Astrocyte (in vitro differentiated cells and primary cell): ENCODE measurements around the gene SRP72. TPM values are rescaled to one million over a fixed set of nuclear protein-coding genes. Genes with fewer than 3 reads are reported as not detected.

Experiments
- DNase-seq: peaks from one replicate; pipeline ENCODE4 v3.0.0-alpha.2; 2010; ENCODE audit warnings: low read depth
- FAIRE-seq: peaks from 2 replicates; lab custom pipeline; 2011; peaks lifted over from hg19 to GRCh38; lab: Jason Lieb, UNC
- H2AFZ ChIP-seq: 2 replicates; pipeline ENCODE4 v1.6.0; 2012; ENCODE audit warnings: low read depth, low read length, inconsistent platforms
- H3K27ac ChIP-seq: 2 replicates; pipeline ENCODE4 v1.5.1; 2011; ENCODE audit warnings: low read depth, low read length, inconsistent platforms
- H3K27me3 ChIP-seq: 2 replicates; pipeline ENCODE4 v1.6.0; 2011; ENCODE audit warnings: low read length, inconsistent platforms; ENCODE audit not compliant: insufficient read depth
- H3K36me3 ChIP-seq: 2 replicates; pipeline ENCODE4 v1.5.1; 2011; ENCODE audit warnings: low read length, inconsistent platforms; ENCODE audit not compliant: insufficient read depth
- H3K4me1 ChIP-seq: 2 replicates; pipeline ENCODE4 v1.5.1; 2011; ENCODE audit warnings: low read length, inconsistent platforms; ENCODE audit not compliant: insufficient read depth
- H3K4me2 ChIP-seq: 2 replicates; pipeline ENCODE4 v1.6.0; 2012; ENCODE audit warnings: low read length, inconsistent platforms
- H3K4me3 ChIP-seq: 2 replicates; pipeline ENCODE4 v1.5.1; 2011; ENCODE audit warnings: low read depth, mild to moderate bottlenecking, low read length, inconsistent platforms; ENCODE audit not compliant: insufficient read depth
- H3K79me2 ChIP-seq: 2 replicates; pipeline ENCODE4 v1.6.0; 2012; ENCODE audit warnings: mild to moderate bottlenecking, low read length, inconsistent platforms; ENCODE audit not compliant: insufficient read depth
- H3K9ac ChIP-seq: 2 replicates; pipeline ENCODE4 v1.6.0; 2012; ENCODE audit warnings: mild to moderate bottlenecking, low read length, inconsistent platforms
- H3K9me3 ChIP-seq: 2 replicates; pipeline ENCODE4 v1.5.1; 2012; ENCODE audit warnings: low read depth, mild to moderate bottlenecking, low read length, inconsistent platforms; ENCODE audit not compliant: insufficient read depth
- H4K20me1 ChIP-seq: 2 replicates; pipeline ENCODE4 v1.6.0; 2012; ENCODE audit warnings: low read length, inconsistent platforms; ENCODE audit not compliant: insufficient read depth
- H3K27ac Mint-ChIP-seq: one replicate; pipeline ENCODE4 v1.8.0; 2021; ENCODE audit warnings: mild to moderate bottlenecking, mixed read lengths; ENCODE audit not compliant: unreplicated experiment
- H3K27me3 Mint-ChIP-seq: one replicate; pipeline ENCODE4 v1.8.0; 2021; ENCODE audit warnings: low read depth, mixed read lengths; ENCODE audit not compliant: unreplicated experiment
- H3K36me3 Mint-ChIP-seq: one replicate; pipeline ENCODE4 v1.8.0; 2021; ENCODE audit warnings: low read depth, mixed read lengths; ENCODE audit not compliant: unreplicated experiment
- H3K4me1 Mint-ChIP-seq: one replicate; pipeline ENCODE4 v1.8.0; 2021; ENCODE audit warnings: low read depth, mixed read lengths; ENCODE audit not compliant: unreplicated experiment
- H3K4me3 Mint-ChIP-seq: one replicate; pipeline ENCODE4 v1.8.0; 2021; ENCODE audit warnings: mild to moderate bottlenecking, moderate library complexity, mixed read lengths; ENCODE audit not compliant: unreplicated experiment
- H3K9me3 Mint-ChIP-seq: one replicate; pipeline ENCODE4 v1.8.0; 2021; ENCODE audit warnings: mild to moderate bottlenecking, mixed read lengths; ENCODE audit not compliant: unreplicated experiment
- EZH2 ChIP-seq: IDR thresholded peaks from 2 replicates; pipeline ENCODE4 v1.6.1; 2012; ENCODE audit warnings: mild to moderate bottlenecking, low read length, inconsistent platforms; ENCODE audit not compliant: insufficient read depth
- total RNA-seq: library from RNA; stranded (reverse); gene quantifications from 2 replicates; pipeline ENCODE4 v1.2.1, GENCODE V29; 2021
- TF ChIP-seq, protein P1 (sequence below): IDR thresholded peaks from 2 replicates; pipeline ENCODE4 v1.5.1; 2011; ENCODE audit warnings: low read depth, mild to moderate bottlenecking, inconsistent platforms, low read length, moderate library complexity; ENCODE audit not compliant: insufficient read depth

SRP72 gene
- total RNA-seq, 1 donor from 2014 or later: 145 TPM

DNA sequence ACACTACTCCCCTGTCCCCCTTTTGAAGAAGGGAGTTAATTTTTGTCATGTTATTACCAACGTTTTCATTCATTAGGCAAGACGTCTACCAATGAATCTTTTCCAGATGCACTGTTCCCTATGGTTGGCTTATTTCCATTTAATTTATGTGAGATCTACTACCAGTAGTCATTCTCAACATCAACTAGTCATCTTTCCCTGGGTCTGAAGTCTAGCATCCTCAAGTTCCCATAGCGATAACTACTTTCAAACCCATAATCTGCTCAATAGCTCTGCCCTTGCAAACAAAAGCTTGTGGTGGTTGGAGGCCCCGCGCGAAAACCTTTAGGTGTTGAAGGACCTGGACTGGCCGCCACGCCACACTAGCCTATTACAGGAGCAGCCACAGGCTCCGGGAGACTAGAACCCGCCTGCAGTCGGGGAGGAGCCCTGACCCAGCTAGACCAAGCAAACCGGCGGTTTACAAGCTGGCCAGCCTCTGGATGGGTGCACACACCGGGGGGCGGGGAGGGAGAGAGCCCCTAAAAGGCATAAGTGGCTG lies 32.7 kb upstream of the SRP72 start:
- H3K27ac ChIP-seq: peak overlapping the region; percentile 86
- peak; percentile 50 for DNase-seq
- H3K4me2 ChIP-seq: peak overlapping the region; percentile 95
- Mint-ChIP-seq H3K9me3 (no peaks in the 10 kb centered on the region), H3K27ac (peak overlapping the region; percentile 92), H3K27me3 (no peaks in the 10 kb centered on the region), H3K4me3 (peak overlapping the region; percentile 92), H3K4me1 (peaks cover 2% of the 10 kb centered on the region), H3K36me3 (peaks cover 2% of the 10 kb centered on the region)
- no peak for TF ChIP-seq EZH2
- TF ChIP-seq, protein P1, sequence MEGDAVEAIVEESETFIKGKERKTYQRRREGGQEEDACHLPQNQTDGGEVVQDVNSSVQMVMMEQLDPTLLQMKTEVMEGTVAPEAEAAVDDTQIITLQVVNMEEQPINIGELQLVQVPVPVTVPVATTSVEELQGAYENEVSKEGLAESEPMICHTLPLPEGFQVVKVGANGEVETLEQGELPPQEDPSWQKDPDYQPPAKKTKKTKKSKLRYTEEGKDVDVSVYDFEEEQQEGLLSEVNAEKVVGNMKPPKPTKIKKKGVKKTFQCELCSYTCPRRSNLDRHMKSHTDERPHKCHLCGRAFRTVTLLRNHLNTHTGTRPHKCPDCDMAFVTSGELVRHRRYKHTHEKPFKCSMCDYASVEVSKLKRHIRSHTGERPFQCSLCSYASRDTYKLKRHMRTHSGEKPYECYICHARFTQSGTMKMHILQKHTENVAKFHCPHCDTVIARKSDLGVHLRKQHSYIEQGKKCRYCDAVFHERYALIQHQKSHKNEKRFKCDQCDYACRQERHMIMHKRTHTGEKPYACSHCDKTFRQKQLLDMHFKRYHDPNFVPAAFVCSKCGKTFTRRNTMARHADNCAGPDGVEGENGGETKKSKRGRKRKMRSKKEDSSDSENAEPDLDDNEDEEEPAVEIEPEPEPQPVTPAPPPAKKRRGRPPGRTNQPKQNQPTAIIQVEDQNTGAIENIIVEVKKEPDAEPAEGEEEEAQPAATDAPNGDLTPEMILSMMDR: no peak
- peak overlapping the region; percentile 98 for H2AFZ ChIP-seq
- peaks cover 11% of the 10 kb centered on the region for H4K20me1 ChIP-seq
- no peak for FAIRE-seq
- H3K4me3 ChIP-seq: peak overlapping the region; percentile 94
- H3K27me3 ChIP-seq: no peaks in the 10 kb centered on the region
- H3K9ac ChIP-seq: peak overlapping the region; percentile 93
- H3K36me3 ChIP-seq: no peaks in the 10 kb centered on the region
- H3K4me1 ChIP-seq: peaks cover 4% of the 10 kb centered on the region
- H3K9me3 ChIP-seq: no peaks in the 10 kb centered on the region
- H3K79me2 ChIP-seq: peaks cover 85% of the 10 kb centered on the region

DNA sequence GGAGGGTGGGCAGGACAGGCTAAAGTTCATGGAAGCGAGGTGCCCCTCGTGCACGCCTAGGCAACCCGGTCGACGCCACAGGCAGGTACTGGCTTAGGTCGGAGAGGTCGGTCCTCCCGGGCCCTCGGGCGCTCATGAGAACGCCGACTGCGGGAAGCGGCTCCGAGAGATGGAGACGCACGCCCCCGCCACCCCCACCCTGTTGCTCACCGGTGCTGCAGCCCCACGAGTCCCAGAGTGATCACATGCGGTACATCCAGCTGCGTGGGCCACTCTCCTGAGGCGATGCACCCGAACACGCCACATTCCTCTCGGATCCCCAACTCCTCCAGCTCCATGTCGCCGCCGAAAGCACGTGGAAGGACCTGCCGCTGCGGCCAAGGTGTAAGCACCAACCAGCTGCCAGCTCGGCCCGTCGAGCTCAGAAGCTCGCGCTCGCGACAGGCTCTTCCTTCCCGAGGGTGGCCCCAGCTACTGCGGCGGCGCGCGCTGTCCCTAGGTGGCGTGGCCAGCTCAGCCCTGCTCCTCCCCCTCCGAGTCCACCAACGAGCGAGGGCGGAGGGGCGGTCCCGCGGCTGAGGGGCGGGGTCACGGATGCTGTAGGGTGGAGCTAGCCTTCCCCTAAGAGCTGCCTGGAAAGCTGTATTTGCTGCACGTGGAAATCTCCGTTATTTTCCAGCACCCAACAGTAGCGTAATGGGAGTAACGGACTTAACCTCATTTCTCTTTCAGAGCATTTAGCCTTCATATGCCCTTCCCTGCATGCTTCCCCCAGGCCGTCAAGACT lies 32.1 kb upstream of the SRP72 start, which contains the start of gene PPAT:
TSS of gene PPAT (minus strand) at position 476 of the 787 bp plus-strand sequence. CDS start at position 338, 138 bp downstream.
- Mint-ChIP-seq H3K27ac (peak within 1 kb of the TSS; percentile 92), H3K4me3 (peak within 1 kb of the TSS; percentile 92), H3K9me3 (no peaks in the 10 kb centered on the region), H3K36me3 (peaks cover 6% of the 10 kb centered on the region), H3K4me1 (peaks cover 2% of the 10 kb centered on the region), H3K27me3 (no peaks in the 10 kb centered on the region)
- peak; percentile 93 for DNase-seq
- Histone ChIP-seq H3K9me3 (no peaks in the 10 kb centered on the region), H3K36me3 (peaks cover under 1% of the 10 kb centered on the region), H3K27ac (peak within 1 kb of the TSS; percentile 86), H3K27me3 (no peaks in the 10 kb centered on the region), H3K4me2 (peak within 1 kb of the TSS; percentile 95), H2AFZ (peak within 1 kb of the TSS; percentile 98), H3K9ac (peak within 1 kb of the TSS; percentile 93), H3K4me1 (peaks cover 4% of the 10 kb centered on the region), H3K4me3 (peak within 1 kb of the TSS; percentile 94), H4K20me1 (peaks cover 18% of the 10 kb centered on the region), H3K79me2 (peaks cover 85% of the 10 kb centered on the region)
- no peak for TF ChIP-seq EZH2
- no peak for FAIRE-seq

DNA sequence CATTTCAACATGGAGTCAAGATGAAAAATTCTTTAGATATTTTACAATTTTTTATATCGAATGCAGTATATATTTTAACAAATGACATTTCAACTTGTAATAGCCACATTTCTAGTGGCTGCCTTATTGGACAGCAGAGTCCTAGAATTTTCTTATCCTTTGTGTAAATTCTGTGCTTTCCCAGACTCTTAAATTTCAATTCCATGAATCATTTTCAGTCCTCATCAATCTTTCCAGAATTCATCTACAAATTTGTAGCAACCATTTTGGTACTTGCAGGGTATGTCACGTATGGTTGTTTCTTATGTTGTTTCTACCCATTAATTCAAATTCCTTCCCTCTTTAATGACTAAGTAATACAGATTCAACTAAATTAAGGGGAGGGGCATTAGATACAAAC lies 28.7 kb upstream of the SRP72 start:
- no peak overlapping the region for H3K4me3 ChIP-seq
- H2AFZ ChIP-seq: no peak overlapping the region
- peak; percentile 43 for DNase-seq
- H3K36me3 ChIP-seq: peaks cover 16% of the 10 kb centered on the region
- H3K27ac Mint-ChIP-seq: no peak overlapping the region
- H3K4me2 ChIP-seq: no peak overlapping the region
- no peaks in the 10 kb centered on the region for H3K27me3 ChIP-seq
- TF ChIP-seq, protein P1: no peak
- no peak for TF ChIP-seq EZH2
- no peak for FAIRE-seq
- H3K4me1 ChIP-seq: peaks cover 4% of the 10 kb centered on the region
- H3K4me3 Mint-ChIP-seq: no peak overlapping the region
- H3K9me3 Mint-ChIP-seq: no peaks in the 10 kb centered on the region
- no peak overlapping the region for H3K27ac ChIP-seq
- no peak overlapping the region for H3K9ac ChIP-seq
- H4K20me1 ChIP-seq: peaks cover 24% of the 10 kb centered on the region
- peaks cover 7% of the 10 kb centered on the region for H3K4me1 Mint-ChIP-seq
- H3K9me3 ChIP-seq: no peaks in the 10 kb centered on the region
- H3K36me3 Mint-ChIP-seq: peaks cover 8% of the 10 kb centered on the region
- H3K27me3 Mint-ChIP-seq: no peaks in the 10 kb centered on the region
- peaks cover 83% of the 10 kb centered on the region for H3K79me2 ChIP-seq
